Measurements from ENCODE around the gene MAGI1.

The MAGI1 gene

DNA sequence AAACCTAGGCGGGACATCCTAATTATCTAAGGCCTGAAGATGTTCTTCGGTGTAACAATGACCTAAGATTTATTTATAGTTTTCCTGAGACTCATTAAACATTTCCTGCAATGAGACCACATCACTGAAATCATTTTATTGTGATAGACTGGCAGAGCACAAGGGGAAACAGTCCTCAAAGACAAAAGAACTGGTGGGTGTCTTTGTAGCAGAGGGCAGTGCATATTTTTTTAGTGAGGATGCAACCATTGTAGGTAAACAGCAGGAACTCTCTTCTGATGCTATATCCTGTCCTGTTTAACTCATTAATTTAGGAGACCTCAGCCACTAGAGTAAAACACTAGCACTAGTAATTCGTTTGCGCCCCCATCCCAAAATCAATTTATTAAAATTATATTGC lies 100.0 kb downstream of the MAGI1 start:
- no peak for DNase-seq

DNA sequence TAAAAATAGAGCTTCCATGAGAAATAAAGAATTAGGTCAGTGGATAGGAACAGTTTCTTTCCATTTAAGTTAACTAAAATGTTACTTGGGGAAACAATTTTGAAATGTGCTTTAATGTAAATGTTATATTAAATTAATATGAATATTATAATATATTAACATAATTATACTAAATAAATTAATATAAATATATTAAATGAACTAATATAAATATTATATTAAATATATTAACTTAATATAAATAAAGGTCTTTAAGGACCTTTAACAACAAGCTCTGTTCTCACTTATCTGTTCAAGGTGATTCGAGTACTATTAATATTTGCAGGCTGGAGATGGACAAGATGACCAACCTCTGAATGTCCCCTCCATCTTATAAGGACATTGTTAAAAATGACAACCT lies 100.6 kb downstream of the MAGI1 start:
- no peak for DNase-seq

DNA sequence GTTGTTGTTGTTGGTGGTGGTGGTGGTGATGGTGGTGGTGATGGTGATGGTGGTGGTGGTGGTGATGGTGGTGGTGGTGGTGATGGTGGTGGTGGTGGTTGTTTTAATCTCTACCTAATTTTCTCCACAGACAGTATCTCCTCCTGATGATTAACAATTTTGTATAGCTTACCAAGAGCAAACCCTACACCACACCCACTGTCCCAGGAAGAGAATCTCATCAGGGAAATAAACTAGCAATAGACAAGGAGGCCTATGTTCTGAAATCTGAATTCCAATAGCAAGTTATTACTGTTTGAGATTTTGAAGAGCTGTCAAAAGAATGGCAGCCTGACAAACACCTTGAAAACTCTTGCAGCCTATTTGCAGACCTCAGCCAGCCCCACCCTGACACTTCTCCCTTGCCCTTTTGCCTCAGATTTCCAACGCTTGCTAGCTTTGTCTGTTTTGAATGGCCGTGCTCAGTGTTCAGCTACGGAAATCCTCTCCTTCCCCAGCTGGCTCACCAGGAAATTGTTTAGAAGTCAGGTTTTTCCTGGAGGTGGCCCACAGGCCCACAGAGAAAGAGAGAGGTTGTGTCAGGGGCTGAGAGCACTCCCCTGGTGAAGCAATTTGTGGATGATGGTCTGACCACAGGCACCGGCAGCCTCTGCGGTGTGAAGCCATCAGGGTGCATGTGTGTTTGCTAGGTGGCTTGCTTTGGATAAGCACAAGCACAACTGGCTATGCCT lies 101.6 kb downstream of the MAGI1 start:
- no peak for DNase-seq

DNA sequence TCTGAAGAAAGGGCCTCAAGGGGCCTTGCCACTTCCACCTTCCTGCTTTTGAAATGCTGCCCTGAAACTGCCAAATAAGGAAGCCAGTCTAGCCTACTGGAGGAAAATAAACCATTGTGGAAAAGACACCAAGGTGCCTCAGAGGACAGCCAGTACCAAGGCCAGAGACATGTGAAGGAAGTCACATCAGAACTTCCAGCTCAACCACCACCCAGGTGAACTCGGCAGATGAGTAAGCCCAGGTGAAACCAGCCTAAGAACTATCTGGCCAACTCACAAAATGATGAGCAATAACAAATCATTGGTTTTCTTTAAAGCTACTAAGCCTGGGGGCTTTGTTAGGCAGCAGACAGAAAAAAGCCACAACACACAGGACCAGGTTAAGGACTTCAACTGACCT lies 103.0 kb downstream of the MAGI1 start:
- DNase-seq: no peak

DNA sequence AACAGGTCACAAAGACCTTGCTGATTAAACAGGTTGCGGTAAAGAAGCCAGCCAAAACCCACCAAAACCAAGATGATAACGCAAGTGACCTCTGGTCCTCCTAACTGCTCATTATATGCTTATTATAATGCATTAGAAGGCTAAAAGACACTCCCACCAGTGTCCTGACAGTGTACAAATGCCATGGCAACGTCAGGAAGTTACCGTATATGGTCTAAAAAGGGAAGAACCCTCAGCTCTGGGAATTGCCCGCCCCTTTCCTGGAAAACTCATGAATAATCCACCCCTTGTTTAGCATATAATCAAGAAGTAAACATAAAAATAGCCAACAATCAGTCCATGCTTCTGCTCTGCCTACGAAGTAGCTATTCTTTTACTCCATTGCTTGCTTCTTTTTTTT lies 108.1 kb downstream of the MAGI1 start:
- no peak for DNase-seq

DNA sequence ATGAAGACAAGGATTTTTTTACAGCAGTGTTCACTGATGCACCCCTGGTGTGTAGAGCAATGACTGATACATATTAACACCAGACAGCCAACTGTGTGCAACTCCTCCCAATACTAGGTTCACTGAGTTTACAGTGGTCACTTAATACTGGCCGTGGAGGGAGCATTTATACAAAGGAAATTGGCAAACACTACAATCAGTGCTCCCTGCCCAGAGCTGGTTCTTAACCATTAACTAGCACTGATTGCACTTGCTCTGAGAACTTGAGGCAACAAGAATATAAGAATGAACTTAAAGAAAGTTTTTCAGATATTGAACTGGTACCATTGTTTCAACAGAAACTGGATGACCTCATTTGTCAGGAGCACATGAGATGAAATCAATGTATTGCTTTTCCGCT lies 110.6 kb downstream of the MAGI1 start:
- no peak for DNase-seq

DNA sequence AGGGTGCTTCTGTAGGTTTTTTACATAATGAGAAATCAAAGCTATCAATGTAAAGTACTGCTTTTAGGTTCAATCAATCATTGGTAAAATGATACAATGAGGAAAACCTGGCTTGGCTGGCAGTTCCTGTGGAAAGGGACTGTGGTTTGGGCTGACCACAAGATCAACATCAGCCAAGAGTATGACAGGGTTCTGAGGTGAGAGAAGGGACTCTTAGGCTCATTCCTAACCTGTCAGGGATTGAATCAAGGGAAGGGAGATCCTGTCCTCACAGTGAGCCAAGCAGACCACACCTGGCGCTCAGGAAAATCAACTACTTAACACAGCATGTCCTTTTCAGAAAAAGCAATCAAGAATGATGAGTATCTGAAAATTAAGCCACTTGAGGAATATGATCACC lies 111.1 kb downstream of the MAGI1 start:
- no peak for DNase-seq

DNA sequence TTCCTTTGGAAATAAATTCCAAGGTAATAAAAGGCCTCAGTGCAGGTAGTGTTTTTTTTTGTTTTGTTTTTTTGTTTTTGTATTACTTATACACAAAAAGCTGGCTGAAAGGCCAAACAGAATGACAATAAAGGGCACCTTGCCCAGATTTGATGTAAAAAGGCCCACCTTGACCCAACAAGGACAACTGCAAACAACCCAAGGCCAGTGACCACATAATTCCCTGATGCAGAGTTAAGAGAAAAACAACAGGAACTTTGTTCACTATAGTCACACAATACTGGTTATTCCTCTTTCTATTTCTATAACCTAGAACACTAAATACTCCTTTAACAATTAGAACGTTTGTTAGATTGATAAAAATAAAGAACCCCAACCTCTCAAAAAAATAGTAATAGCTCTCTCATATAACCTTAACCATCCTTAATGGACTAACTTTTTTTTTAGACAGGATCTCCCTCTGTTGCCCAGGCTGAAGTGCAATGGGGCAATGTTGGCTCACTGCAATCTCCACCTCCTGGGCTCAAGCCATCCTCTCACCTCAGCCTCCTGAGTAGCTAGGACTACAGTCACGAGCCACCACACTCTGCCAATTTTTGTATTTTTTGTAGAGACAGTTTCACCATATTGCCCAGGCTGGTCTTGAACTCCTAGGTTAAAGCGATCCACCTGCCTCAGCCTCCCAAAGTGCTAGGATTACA lies 113.3 kb downstream of the MAGI1 start:
- DNase-seq: no peak

DNA sequence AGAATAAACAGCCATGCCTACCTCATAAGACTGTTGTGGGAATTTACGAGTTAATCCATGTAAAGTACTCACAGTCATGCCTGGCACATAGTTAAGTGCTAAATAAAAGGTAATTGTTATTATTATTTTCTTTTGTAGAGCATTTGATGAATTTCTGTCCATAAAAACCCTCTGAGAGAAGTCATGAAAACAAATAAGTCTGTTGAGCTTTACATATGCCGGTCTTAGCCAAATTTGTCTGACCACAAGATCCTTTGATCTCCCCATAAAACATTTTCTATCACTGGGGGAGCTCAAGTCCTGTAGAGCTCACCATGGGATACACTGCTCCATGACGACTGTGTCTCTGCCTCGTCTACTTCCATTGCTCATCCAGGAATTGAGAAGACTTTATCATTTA lies 114.0 kb downstream of the MAGI1 start:
- DNase-seq: no peak

DNA sequence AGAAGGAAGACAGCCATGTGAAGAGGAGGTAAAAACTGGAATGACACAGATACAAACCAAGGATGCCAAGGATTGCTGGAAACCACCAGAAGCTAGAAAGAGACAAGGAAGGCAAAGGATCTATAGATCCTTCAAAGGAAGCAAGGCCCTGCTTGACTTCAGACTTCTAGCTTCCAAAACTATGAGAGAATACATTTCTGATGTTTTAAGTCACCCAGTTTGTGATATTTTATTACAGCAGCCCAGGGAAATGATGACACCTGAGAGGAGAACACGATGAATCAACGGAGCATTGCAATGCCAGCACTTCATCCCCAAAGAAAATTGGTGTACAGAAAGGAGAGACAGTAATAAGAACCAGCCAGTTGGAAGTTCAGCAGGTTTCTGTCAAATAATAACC lies 116.3 kb downstream of the MAGI1 start:
- no peak for DNase-seq

DNA sequence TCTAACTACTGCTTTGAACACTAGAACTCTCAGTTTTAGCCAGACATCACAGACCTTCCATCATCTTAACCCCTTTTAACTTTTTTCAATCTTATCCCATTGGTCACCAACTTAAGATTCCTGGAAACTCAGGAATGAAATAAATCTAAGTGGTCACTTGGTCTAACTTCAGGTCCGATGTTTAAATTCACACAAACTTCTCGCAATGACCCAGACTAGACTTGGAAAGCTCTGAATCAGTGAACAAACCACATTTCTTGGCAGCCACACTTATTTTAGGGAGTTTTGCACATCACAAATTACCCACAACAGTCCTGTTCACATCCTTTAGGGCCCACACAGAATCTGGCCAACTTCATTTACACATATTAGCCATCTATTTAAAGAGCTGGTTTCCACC lies 118.9 kb downstream of the MAGI1 start:
- no peak for DNase-seq

DNA sequence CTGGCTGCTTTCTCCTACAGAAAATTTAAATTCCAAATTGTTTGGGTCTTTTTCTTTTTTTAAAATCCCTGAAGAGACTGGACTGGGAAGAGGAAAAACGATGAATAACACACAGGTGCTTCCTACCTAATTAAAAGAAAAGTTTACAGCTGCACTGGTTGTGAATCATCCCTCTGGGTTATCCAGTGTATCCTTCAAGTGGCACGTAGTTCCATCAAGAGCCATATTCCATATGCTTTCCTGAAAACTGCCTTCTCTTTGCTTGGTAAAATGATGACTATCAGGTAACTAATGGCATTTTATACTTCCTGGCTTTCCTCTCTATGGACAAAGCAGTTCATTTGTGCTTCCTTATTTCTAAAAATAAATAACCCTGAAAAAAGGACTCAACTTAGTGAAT lies 123.2 kb downstream of the MAGI1 start:
- no peak for DNase-seq

DNA sequence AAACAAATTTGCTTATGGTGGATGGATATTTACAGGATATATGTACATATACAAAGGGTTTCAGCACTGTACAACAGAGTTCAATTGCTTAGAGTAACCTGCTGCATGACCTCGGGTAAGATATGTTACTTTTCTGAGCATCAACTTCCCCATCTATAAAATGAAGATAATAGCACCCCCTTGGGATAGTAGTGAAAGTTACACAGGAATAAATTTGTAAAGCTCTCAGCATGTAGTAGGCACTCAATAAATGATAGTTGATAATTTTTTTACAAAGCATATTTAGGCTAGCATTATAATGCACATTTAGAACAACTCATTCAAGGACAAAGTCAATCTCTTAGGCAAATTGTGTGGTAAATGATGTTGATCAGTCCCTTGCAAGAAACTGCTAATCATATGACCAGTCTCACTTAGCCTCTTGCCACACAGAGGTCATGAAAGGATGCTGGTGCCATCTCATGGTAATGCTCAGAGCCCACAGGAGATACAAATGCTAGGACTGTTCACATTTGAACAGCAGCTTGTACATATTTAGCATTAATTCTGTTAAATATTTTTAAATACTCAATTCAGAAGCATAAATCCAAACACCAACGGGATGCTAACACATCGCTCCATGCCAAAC lies 123.9 kb downstream of the MAGI1 start:
- DNase-seq: no peak

DNA sequence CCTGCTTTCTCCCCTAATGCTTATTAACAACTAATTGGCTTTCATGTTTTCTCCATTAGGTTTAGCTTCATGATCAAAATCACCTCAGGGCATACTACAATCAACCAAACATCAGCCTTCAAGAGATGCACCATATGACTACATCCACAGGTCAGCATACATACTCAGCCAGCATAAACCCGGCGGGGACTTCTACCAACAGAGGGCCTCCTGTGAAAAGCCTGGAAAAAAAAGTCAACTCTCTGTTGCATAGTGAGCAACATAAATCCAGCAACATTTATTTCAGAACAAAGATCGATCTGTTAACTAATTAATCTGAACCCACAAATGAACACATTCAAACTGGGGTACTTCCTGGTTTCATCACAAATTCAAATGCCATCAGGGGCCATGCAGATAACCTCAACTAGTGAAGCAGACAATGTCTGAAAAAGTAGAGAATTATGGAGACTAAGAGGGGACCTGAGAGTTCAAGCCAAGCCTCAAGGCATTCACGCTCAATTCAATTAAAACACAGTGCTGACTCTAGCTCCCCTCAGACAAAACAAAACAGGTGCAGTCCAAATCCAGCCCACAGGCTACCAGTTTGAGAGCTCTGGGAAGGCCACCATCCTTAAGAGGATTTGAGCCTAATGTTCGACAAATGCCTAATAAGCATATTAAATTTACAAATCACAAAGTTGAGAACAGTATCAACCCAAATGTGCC lies 124.5 kb downstream of the MAGI1 start:
- DNase-seq: no peak

DNA sequence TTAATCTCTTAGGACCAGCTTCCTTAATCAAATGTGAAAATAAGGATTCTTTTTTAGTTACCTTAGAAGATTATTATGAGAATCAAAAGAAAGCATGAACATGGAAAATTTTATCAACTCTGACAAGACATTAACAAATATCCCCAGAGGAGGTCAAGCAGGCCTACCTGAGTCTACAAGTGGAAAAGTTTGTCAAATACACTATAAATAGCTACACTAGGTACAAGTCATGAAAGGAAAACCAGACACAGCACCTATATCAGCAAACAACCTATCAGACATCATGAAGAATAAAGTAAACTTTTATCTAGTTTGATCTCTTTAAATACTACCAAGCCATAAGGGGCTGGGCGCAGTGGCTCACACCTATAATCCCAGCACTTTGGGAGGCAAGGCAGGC lies 126.1 kb downstream of the MAGI1 start:
- no peak for DNase-seq

DNA sequence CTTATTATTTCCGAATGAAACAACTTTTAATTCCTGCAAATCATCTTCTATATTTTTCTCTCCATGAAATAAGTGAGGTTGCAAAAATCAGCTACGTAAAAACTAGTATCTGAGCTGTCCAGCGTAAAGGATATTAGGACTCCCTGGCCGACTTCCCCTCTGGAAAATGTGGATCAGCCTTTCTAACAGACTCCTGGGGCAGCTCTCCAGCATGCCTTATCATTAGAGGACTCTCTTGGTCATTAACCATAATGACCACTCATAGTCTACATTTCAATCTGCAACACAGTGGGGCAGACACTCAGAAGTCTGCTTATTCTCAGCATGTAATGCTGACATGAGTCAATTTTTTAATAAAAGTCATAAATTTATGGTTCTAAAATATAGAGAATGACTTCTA lies 130.1 kb downstream of the MAGI1 start:
- DNase-seq: no peak

DNA sequence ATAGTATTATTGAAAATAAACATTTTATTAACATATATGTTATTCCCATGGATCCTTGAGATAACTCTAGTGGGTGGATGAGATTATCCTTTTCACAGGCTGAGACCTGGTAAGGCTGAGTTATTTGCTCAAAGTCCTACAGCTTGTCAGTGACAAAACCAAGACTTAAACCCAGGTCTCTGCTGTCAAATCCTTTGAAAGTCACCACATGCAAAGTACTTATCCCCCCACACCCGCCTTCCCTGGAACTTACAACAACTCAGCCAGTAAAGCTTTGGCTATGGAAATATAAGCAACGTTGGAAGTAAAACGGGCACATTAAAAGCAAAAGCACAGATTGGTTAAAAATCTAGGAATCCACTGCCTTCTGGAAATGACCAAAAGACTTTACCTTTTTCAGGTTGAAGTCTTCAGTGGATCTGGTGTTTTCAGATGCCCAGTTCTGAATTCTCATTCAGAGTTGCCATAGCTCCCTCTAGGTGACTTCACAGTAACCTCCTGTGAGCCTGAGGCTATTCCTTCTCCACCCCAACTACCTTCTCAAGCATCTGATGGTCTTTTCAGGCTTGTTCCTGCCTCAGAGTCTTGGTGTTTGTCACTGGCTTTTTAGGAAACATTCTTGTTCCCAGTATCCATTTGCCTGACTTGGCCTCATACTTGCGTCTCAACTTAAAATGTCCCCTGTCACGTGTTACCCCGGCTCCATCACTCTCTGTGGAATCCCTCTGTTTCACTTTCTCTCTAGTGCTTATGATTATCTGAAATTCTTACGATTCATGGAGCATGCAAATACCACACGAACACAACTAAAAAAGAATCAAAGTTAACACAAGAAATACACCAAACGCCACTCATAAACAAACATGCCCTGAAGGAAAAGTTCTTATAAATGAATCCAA lies 131.2 kb downstream of the MAGI1 start:
- DNase-seq: no peak

DNA sequence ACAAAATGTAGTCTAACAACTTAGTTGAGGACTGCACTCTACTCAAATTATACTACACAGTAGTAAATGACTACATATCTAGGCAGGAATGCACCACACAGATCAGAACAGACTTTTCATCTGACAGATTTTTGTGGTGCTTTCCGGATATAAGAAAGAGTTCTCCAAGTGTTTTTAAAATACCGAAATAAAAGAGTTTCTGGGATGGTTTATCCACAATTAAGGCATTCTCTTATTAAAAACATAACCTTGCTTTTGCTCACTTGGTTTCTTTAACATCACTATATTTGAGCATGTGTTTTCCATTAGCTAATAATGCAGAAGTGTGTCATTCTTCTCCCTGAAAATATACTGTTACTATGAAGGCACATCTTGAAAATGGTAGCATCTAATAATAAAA lies 132.9 kb downstream of the MAGI1 start:
- DNase-seq: no peak

DNA sequence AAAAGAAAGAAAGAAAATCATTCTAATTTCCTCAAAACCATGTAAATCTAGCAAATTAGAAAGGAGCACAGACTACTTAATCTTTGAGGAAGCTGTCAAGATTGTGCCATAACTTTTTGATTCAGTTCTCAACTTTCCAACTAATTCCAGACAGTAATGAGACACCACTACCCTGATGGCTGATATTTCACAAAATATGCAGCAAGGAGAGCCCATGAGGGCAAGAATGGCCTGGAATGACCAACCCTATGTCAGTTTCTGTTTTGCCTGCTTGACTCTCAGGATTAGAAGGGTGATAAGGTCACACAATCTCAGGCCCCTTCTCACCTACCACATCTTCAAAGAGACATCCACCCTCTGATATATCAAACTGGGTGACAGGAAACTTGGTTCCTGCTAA lies 134.7 kb downstream of the MAGI1 start:
- no peak for DNase-seq

DNA sequence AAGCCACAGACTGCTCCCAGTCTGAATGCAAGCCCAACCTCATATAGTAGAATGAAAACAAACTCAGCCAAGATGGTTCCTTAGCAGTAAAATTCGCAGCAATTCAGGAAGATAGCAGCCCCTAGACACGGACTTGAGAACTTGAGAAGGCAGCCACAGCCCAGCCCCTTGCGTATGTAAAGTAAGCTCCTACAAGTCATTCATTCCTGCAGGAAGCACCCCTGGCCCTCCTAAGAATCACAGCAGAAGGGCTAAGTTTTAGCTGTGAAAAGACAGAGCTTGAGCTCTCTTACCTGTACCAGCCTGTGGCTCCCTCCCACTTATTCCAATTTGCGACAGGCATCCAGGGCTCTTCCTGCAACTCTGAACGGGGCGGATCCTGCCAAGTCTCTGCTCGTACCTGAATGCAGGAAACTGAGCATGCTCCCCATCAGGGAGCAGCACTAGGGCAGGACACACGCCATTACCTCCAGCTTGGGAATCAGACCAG lies 136.4 kb downstream of the MAGI1 start:
- no peak for DNase-seq

DNA sequence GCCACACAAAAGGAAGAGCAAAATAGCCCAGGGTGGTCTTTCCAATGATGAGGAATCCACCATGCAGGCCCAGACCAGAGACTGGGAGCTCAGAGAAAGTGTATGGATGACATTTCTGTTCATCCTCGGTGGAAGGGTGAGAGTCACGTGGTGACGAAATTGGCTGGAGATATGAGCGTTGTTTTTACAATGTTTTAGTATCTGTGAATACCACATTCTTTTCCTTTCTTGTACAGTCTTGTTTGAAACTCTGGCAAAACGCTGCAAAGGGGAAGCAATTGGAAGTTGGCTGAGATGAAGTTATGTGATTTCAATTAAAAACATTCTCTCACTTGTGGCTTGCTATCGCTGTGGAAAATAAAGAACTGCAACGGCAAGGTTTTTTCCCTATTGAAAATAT lies 137.5 kb downstream of the MAGI1 start:
- DNase-seq: no peak

DNA sequence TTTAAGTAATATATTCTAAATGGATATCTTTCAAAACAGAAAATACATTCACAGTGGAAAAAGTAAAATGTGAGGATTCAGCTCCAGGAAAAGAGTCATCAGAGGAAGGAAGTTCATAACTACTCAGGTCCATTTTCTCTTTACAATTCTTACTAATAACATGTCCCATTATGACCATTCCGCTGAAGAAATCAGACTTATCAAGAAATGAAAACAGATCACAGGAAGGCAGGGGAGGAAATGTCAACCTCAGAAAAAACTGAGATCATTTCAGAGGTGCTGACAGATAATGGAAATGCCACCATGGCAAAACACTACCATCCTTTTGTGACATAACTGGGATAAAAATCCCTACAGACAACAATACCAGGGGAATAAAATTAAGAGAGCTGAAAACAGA lies 139.5 kb downstream of the MAGI1 start:
- DNase-seq: no peak

DNA sequence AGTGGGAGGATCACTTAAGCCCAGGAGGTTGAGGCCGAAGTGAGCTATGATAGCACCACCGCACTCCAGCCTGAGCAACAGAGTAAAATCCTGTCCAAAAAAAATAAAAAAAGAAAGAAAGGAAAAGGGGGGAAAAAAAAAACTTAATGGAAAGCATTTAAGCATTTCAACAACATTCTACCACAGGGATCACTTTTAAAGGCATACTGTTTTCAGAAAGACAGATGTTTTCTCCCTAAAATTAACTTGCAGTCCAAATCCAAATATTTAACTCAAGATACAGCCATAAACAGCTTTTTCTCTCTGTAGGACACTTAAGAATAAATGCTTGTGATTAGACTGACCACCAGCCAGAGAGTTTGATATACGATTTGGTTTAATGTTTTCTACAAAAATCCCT lies 141.0 kb downstream of the MAGI1 start:
- no peak for DNase-seq

Data from left hindlimb (tissue), 1 donor.